Fibroblast of upper back skin (primary cell): ENCODE data around the gene TPD52L1.
"Not testable (repeated sequence)": the region's sequence is repeated elsewhere in the genome, so short reads cannot be mapped to it uniquely, and the experiment has no call there.

Experiments used
- DNase-seq: peaks from one replicate; pipeline ENCODE4 v3.0.0-alpha.2; 2013

Gene TPD52L1

GRCh38 chr6:125153391-125154117, at the start of gene TPD52L1:
TSS of gene TPD52L1 (plus strand) at chr6:125153773. CDS start at chr6:125153952, 179 bp downstream.
- peak; percentile 71 for DNase-seq

- DNase-seq, result peak; percentile 88
These were observed 49.1 kb upstream of the TPD52L1 start for GRCh38 chr6:125104425-125104824.

DNA sequence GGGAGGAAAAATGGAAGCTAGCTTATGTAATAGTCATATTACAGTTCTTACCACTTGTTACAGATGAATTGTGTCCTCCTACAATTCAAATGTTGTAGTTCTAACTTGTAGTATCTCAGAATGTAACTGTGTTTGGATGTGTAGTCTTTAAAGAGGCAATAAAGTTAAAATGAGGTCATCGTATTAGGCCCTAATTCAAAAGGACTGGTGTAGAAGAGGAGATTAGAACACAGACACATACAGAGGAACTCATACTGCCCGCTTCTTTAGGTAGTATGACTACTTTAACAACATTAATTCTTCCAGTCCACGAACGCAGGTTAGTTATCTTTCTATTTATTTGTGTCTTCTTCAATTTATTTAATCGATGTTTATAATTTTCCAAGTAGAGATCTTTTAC, 46.5 kb upstream of the TPD52L1 start:
- DNase-seq, result no peak

DNA sequence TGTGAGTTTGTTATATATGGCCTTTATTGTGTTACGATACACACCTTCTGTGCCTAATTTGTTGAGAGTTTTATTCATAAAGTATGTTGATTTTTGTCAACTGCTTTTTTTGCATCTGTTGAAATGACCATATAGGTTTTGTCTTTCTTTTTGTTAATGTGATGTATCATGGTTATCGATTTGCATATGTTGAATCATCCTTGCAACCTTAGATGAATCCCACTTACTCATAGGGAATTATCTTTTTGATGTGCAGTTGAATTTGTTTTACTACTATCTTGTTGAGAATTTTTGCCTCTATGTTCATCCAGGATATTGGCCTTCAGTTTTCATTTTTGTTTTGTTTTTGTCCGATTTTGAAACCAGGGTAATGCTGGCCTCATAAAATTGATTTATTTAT, 45.7 kb upstream of the TPD52L1 start:
- DNase-seq, result no peak

DNA sequence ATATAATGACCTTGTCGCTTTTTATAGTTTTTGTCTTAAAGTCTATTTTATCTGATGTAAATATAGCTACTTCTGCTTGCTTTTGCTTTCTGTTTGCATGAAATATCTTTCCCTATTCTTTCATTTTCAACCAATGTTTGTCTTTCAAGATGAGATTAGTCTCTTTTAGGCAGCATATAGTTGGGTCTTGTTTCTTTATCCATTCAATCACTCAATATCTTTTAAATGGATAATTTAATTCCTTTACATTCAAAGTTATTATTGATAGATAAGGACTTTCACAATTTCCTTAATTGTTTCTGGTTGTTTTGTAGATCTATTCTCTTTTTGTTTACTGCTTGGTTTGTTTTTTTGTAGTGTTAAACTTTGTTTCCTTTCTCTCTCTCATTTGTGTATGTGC, 43.5 kb upstream of the TPD52L1 start:
- no peak for DNase-seq

- DNase-seq, result no peak
These were observed 42.2 kb upstream of the TPD52L1 start for GRCh38 chr6:125111219-125111983.

- DNase-seq, result no peak
These were observed 40.6 kb upstream of the TPD52L1 start for GRCh38 chr6:125112934-125113333.

GRCh38 chr6:125114248-125114858, 39.2 kb upstream of the TPD52L1 start:
- DNase-seq, result peak; percentile 66

DNA sequence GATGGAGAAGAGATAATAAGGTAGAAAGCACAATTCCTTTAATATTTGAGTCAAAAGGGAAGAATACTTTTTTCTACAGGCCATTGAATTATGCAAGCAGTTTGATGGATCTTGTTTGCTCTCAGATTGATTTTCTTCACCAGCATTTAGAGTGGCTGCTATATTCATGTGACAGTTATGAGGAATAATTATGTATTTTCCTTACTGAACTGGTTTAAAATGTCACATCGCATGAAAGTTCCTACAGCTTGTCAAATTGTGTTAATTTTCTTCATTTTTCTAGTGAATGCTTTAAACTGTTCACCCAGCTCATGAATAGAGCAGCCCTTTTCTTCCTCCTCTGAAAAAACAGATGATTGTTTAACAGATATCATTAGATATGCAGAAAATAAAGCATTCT, 37.4 kb upstream of the TPD52L1 start:
- DNase-seq, result no peak

- DNase-seq, result no peak
These were observed 36.9 kb upstream of the TPD52L1 start for GRCh38 chr6:125116710-125117109.

GRCh38 chr6:125117818-125118217, 35.8 kb upstream of the TPD52L1 start:
- DNase-seq, result no peak

GRCh38 chr6:125120054-125120590, 33.5 kb upstream of the TPD52L1 start:
- DNase-seq, result no peak

DNA sequence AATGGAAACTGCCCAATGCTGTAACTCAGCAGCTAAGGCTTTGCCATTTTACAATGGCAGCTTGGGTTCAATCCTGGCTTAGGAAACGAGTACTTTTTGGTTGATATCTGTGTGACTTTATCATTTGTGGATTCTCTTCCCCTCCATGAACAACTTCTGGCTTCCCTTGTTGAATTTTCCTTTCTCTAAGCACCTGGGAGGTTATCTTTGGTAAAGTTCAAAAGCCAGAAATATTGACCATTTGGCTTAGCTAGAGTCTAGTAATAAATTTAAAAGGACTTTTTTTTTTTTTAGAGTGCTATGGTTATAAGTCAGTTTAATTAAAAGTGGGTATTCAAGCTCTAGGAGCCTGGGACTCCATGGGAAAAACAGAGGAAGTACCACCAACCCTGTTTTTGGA, 31.7 kb upstream of the TPD52L1 start:
- no peak for DNase-seq

- no peak for DNase-seq
These were observed 30.5 kb upstream of the TPD52L1 start for GRCh38 chr6:125123051-125123450.

DNA sequence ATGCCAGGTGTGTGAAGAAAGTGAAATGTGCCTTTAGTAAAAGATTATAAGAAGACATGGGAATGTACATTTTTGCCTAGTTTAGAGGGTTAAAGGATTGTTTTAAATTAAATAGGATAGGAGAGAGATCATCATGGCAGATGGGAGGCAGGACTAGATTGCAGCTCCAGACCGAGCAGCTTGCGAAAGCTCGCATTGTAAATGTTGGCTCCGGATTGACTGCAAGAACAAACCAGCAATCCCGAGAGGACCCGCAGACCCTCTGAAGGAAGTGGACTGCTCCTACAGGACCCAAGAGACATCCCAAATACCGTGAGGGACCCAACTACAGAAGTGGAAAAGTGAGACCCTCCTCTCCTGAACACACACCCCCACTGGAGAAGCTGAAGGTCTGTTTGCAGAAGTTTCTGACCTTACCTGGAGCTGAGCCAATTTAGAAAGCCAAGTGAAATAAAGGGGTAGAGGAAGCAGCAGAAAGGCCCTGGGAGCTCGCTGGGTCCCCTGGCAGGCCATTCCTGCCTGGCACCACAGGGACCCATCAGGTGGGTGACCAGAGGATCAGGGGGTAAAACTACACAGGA, 30.0 kb upstream of the TPD52L1 start:
- peak; percentile 9 for DNase-seq

DNA sequence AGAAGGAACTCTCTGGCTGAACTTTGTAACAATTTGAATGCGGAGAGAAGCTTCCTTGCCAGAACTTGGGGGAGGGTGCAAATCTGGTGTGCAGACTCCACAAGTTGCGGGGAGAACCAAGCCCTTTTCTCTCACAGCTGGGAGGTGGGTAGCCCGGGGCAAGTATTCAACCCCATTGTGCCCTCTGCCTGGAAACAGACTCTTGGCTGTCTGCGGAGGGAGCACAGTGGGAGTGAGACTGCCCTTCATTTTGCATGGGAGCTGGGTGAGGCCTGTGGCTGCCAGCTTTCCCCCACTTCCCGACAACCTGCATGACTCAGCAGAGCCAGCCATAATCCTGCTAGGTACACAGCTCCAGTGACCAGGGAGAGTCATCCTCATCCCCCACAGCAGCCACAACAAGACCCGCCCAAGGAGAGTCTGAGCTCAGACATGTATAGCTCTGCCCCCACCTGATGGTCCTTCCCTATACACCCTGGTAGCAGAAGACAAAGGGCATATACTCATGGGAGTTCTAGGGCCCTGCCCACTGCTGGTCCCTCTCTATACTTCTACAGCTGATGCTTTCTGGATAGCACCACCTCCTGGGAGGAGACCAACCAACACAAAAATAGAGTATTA, 29.4 kb upstream of the TPD52L1 start:
- DNase-seq, result peak; percentile 43

- not testable (repeated sequence) for DNase-seq
These were observed 27.7 kb upstream of the TPD52L1 start for GRCh38 chr6:125125856-125126255.

DNA sequence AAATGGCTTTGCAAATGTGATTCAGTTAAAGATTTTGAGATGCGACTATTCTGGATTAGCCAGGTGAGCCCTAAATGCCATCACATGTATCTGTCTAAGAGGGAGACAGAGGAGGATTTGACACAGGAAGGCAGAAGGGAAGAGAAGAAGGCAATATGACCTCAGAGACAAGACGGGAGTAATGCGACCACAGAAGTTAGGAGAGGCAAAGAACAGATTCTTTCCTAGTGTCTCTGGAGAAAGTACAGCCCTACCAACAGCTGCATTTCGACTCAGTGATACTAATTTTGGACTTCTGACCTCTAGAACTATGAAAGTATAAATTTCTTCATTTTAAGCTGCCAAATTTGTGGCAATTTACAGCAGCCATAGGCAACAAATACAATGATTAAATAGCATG, 24.2 kb upstream of the TPD52L1 start:
- DNase-seq, result no peak

DNA sequence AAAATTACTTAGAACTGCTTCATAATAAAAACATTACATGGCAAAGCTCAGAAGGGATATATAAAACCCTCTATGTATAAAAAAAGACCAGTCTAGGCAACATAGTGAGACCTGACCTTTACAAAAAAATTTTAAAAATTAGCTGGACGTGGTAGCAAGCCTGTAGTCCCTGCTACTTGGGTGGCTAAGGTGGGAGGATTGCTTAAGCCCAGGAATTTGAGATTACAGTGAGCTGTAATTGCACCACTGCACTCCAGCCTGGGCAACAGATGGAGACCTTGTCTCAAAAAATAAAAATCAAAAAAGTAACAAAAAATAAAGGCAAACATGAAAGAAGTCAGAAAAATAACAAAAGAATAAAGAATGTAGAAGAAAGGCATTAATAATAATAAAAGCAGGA, 21.5 kb upstream of the TPD52L1 start:
- no peak for DNase-seq

- no peak for DNase-seq
These were observed 17.2 kb upstream of the TPD52L1 start for GRCh38 chr6:125136378-125136777.

DNA sequence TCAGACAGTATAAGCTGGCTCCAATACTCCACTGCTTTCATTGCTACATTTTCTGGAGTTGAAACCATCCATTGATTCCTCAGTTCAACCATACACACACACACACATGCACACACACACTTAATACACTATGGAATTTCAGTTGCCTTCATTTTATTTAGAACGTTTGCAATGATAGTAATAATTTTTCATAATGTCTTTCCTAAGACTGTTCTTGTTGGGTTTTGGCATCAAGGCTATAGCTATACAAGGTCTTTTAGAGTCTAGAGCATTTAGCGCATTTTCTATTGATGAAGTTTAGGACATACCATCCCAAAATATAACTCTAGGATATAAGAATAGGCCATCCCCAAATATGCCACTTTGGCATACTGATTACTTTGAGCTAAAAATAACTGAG, 15.5 kb upstream of the TPD52L1 start:
- DNase-seq, result no peak

DNA sequence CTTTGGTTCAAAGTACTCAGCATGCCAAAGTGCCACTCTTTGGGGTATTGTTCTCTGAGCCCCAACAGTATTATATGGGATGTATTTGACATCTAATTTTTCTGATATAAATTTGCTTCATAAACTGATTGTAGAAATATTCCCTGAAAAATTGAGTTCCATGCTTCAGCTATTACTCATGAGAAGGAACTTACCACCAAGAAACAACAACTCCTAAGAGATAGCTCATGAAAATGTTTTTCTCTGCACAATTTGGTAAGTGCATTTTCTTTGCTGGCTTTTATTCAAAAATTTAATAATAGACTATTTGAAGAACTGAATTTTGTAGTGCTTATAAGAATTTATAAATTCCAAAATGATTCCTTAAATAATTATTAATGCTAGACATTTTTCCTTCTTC, 12.8 kb upstream of the TPD52L1 start:
- peak; percentile 70 for DNase-seq

DNA sequence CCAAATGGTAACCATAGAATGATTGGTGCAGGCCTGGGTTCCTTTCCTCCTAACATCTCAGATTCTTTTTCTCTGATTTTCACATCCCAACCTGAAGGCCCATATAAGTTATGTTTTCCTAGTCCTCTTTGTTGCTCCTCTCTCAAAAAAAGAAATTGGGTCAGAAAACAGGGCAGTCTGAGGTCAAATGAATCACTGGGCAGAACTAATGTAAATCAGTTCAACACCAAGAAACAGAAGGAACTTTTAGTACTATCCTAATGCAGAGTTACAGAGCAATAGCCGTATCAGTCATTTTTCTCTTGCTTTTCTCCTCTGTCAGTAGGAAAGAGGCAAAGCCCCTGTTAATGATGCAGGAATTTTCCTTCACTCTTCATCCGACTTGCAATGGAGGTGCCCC, 11.0 kb upstream of the TPD52L1 start:
- peak; percentile 37 for DNase-seq
